CD4-positive, alpha-beta T cell treated with Interleukin-17A for 4 hours (primary cell): ENCODE data around the gene ITGA1.

ENCODE experiments used
- DNase-seq: peaks from one replicate; pipeline ENCODE4 v3.0.0-alpha.2; 2020; ENCODE audit warnings: mixed read lengths

The ITGA1 gene

GRCh38 chr5:53006911-53007890 is 219.5 kb downstream of the ITGA1 start:
- DNase-seq, result no peak

- DNase-seq, result peak; percentile 13
Observed at GRCh38 chr5:53008751-53009150, 221.0 kb downstream of the ITGA1 start.
